Astrocyte of the cerebellum (primary cell): ENCODE results near the gene PEX10.

ENCODE experiments used
- DNase-seq: peaks from one replicate; pipeline ENCODE4 v3.0.0-alpha.2; 2011; ENCODE audit warnings: low read depth
- H3K4me3 ChIP-seq: 2 replicates; pipeline ENCODE4 v1.5.1; 2011; ENCODE audit warnings: mild to moderate bottlenecking, low read depth, low read length, moderate library complexity
- in situ Hi-C: cut with HindIII; loops from 2 replicates; pipeline ENCODE4 v1.10.0; 2017; ENCODE audit warnings: low sequenced_read_pairs
- TF ChIP-seq, protein P1 (sequence below): IDR thresholded peaks from 2 replicates; pipeline ENCODE4 v1.5.1; 2012; ENCODE audit warnings: low read length, low read depth, moderate library complexity, mild to moderate bottlenecking; ENCODE audit errors: missing control alignments

The PEX10 gene

DNA sequence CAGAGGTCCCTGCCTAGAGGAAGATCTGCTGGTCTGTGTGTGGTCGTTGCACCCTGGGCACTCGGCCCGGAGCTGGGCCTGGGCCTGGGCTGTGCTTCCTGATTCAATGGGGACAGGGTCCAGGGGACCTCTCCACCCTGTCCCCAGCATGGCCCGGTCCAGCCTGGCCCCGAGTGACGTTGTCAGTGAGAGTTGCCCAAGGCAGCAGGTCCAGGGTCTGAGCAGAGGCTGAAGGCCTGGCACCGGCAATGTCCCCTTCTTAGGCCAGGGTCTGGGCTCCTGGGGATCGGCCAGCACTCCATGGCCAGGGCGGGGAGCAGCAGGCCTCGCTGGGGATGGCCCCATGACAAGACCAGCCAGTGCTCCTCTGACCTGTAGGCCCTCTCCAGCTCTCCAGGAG is 15.6 kb upstream of the PEX10 start:
- no peak for DNase-seq
- H3K4me3 ChIP-seq: no peak overlapping the region
- in situ Hi-C loops: loop anchor here (10.0 kb wide), 2 partner anchors 87 to 137 kb away; no protein-coding TSS in a partner anchor
- TF ChIP-seq, protein P1, sequence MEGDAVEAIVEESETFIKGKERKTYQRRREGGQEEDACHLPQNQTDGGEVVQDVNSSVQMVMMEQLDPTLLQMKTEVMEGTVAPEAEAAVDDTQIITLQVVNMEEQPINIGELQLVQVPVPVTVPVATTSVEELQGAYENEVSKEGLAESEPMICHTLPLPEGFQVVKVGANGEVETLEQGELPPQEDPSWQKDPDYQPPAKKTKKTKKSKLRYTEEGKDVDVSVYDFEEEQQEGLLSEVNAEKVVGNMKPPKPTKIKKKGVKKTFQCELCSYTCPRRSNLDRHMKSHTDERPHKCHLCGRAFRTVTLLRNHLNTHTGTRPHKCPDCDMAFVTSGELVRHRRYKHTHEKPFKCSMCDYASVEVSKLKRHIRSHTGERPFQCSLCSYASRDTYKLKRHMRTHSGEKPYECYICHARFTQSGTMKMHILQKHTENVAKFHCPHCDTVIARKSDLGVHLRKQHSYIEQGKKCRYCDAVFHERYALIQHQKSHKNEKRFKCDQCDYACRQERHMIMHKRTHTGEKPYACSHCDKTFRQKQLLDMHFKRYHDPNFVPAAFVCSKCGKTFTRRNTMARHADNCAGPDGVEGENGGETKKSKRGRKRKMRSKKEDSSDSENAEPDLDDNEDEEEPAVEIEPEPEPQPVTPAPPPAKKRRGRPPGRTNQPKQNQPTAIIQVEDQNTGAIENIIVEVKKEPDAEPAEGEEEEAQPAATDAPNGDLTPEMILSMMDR: no peak

DNA sequence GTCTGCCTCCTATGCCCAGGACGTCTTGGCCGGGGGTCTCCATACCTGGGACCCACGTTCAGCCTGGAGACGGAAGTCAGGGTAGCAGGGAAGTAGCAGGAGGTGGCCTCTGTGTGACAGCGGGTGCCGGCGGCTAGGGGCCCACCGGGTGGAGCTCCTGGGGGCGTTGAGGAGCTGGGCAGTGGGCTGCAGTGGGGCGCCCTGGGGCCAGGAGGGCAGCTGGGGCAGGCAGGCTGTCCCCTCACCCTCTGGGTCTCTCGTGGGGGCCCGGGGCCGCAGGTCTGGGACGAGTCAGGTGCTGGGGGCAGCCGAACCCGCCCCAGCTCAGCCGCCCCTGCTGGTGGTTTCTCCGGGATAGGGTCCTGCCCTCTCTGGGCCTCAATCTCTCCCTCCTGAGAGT is 14.7 kb upstream of the PEX10 start:
- H3K4me3 ChIP-seq: no peak overlapping the region
- in situ Hi-C loops: loop anchor here (10.0 kb wide), 2 partner anchors 88 to 138 kb away; no protein-coding TSS in a partner anchor
- TF ChIP-seq, protein P1: no peak
- no peak for DNase-seq

DNA sequence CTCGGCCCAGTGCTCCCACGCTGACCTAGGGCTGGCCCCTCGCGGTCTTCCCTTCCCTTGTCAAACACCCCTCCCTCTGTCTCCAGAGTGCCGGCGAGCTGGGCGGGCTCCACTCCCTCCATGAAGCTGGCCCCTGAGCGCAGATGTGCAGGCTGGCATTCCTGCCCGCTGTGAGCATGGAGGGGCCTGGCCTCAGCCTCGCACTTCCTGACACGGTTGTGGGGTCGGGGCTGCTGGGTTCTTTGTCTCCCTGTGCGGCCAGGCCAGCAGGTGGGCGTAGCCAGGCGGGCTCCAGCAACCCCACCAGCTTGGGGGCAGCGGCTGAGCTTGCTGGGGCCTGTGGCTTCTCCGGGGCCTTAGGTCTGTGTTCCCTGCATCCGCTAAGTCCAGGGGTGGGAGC is 14.2 kb upstream of the PEX10 start:
- H3K4me3 ChIP-seq: no peak overlapping the region
- TF ChIP-seq, protein P1: no peak
- DNase-seq: no peak
- in situ Hi-C loops: loop anchor here (10.0 kb wide), 2 partner anchors 88 to 138 kb away; no protein-coding TSS in a partner anchor

DNA sequence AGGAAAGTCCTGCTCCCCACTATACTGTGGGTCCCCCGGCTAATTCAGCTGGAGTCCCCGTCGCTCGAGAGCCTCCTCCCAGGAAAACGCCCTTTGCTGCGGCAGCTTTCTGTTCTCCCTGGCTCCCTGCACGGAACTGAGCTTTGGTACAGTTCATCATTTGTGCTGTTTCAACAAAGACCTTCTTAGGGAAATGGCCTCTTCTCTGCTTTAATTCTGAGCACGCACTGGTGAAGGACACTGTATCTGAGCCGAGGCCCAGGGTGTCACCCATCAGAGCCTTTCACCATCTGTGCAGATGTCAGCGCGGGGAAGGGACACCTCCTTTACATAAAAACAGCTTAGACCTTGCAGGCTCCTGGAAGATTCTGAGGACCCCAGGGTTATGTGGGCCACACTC is 13.5 kb upstream of the PEX10 start:
- in situ Hi-C loops: loop anchor here (10.0 kb wide), 2 partner anchors 89 to 139 kb away; no protein-coding TSS in a partner anchor
- TF ChIP-seq, protein P1: no peak
- no peak overlapping the region for H3K4me3 ChIP-seq
- no peak for DNase-seq

DNA sequence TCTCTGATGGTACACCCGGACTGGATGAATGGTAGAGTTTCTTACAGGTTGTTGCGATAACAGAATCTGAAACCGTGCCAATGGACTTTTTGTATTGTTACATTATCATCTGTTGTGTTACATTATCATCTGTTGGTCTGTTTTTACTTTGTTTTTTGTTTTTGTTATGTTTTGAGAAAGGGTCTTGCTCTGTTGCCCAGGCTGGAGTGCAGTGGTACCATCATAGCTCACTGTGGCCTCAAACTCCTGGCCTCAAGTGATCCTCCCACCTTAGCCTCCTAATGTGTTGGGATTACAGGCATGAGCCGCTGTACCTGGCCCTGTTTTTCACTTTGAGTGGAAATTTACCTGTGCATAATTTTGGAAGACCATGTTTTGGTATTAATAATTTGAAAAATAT is 10.2 kb upstream of the PEX10 start:
- no peak overlapping the region for H3K4me3 ChIP-seq
- TF ChIP-seq, protein P1: no peak
- DNase-seq: no peak
- in situ Hi-C loops: loop anchor here (5.0 to 10.0 kb wide), 3 partner anchors 92 to 1000 kb away; no protein-coding TSS in a partner anchor

DNA sequence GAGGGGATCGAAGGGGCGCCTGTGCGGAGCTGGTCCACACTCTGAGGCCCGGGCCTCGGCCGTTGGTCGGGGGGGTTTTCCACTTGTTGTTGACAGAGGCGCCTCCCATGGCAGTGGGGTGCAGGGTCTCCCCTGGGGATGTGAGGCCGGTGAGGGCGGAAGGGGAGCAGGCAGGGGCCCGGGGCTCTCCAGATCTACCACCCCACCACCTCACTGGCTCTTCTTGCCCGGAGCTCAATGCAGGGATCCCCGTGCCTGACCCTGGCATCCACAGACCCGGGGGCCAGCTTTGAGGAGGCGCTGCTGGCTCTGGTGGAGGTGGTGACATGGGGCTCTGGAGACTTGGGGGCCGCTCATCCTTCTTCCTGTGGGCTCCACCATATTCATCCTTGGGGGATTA is 7.1 kb upstream of the PEX10 start:
- DNase-seq: no peak
- in situ Hi-C loops: no loop called here
- H3K4me3 ChIP-seq: no peak overlapping the region
- TF ChIP-seq, protein P1: no peak

DNA sequence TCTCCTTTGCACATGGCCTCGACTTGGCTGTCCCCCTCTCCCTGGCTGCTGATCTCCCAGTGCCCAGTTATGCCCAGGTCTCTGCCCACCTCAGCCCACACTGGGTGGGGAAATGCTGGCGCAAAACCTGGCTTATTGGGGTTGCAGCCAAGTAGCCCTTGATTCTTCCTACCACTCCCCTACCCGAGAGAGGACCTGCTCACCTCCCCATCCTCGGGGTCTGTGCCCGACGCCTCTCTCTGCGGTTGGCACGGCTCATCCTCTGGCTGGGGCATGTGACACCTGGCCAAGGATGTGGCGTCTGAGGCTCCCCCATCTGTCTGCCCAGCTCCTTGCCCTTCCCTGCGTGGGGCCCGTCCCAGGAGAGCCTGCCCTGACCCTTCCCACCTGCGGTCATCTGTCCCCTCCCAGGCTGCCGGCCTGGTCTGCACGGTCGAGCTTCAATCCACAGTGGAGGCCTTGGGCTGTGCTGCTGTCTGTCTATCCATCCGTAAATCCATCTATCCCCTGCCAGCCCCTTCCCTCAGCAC is 6.5 kb upstream of the PEX10 start:
- TF ChIP-seq, protein P1: no peak
- in situ Hi-C loops: no loop called here
- DNase-seq: no peak
- H3K4me3 ChIP-seq: no peak overlapping the region
